GM12864 (cell line): Measurements from ENCODE around the gene NLGN2.

Source experiments
- DNase-seq: peaks from one replicate; pipeline ENCODE4 v3.0.0-alpha.2; 2011; ENCODE audit warnings: low read depth
- H3K4me3 ChIP-seq: 2 replicates; pipeline ENCODE4 v1.5.1; 2011; ENCODE audit warnings: mild to moderate bottlenecking, low read depth, low read length, control low read depth
- TF ChIP-seq, protein P1 (sequence below): IDR thresholded peaks from 2 replicates; pipeline ENCODE4 v1.5.1; 2011; ENCODE audit warnings: low read depth, mild to moderate bottlenecking, moderate library complexity, low read length, control low read depth, inconsistent platforms; ENCODE audit errors: missing control alignments

NLGN2 gene

GRCh38 chr17:7416323-7416722, 8.7 kb downstream of the NLGN2 start:
- TF ChIP-seq, protein P1, sequence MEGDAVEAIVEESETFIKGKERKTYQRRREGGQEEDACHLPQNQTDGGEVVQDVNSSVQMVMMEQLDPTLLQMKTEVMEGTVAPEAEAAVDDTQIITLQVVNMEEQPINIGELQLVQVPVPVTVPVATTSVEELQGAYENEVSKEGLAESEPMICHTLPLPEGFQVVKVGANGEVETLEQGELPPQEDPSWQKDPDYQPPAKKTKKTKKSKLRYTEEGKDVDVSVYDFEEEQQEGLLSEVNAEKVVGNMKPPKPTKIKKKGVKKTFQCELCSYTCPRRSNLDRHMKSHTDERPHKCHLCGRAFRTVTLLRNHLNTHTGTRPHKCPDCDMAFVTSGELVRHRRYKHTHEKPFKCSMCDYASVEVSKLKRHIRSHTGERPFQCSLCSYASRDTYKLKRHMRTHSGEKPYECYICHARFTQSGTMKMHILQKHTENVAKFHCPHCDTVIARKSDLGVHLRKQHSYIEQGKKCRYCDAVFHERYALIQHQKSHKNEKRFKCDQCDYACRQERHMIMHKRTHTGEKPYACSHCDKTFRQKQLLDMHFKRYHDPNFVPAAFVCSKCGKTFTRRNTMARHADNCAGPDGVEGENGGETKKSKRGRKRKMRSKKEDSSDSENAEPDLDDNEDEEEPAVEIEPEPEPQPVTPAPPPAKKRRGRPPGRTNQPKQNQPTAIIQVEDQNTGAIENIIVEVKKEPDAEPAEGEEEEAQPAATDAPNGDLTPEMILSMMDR: peak; percentile 19
- no peak overlapping the region for H3K4me3 ChIP-seq
- no peak for DNase-seq

DNA sequence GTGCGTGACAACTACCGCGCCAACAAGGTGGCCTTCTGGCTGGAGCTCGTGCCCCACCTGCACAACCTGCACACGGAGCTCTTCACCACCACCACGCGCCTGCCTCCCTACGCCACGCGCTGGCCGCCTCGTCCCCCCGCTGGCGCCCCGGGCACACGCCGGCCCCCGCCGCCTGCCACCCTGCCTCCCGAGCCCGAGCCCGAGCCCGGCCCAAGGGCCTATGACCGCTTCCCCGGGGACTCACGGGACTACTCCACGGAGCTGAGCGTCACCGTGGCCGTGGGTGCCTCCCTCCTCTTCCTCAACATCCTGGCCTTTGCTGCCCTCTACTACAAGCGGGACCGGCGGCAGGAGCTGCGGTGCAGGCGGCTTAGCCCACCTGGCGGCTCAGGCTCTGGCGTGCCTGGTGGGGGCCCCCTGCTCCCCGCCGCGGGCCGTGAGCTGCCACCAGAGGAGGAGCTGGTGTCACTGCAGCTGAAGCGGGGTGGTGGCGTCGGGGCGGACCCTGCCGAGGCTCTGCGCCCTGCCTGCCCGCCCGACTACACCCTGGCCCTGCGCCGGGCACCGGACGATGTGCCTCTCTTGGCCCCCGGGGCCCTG, 9.5 kb downstream of the NLGN2 start:
- no peak for DNase-seq
- H3K4me3 ChIP-seq: no peak overlapping the region
- TF ChIP-seq, protein P1: no peak

DNA sequence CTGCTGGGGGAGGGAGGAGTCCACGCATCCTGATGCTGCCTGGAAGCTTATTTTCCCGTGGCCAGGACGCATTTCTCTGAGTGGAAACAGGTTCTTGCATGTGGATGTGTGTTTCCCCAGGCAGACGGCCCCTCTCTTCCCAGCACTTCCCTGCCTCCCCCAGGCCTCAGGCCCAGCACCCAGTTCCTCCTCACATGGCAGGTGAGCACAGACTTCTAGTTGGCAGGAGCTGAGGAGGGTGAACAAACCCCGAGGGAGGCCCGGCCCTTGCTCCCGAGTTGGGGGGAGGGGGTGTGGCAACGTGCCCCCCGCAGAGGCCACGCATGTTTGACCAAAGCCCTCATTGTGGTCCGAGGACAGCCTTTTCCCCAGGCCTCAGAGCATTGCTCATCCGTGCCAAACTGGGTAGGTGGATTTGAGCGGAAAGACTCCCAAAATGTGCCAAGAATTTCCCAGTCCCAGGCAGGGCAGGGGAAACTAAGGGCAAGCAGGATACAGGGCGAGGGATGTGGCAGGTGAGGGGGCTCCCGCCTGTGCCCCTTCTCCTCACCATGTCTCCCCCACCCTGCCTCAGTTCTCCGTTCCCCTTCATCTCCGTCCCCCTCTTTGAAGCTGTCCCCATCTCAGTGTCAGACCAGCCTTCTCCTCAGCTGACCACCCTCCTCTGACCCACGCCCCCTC, 11.0 kb downstream of the NLGN2 start:
- TF ChIP-seq, protein P1: no peak
- no peak overlapping the region for H3K4me3 ChIP-seq
- DNase-seq: no peak

DNA sequence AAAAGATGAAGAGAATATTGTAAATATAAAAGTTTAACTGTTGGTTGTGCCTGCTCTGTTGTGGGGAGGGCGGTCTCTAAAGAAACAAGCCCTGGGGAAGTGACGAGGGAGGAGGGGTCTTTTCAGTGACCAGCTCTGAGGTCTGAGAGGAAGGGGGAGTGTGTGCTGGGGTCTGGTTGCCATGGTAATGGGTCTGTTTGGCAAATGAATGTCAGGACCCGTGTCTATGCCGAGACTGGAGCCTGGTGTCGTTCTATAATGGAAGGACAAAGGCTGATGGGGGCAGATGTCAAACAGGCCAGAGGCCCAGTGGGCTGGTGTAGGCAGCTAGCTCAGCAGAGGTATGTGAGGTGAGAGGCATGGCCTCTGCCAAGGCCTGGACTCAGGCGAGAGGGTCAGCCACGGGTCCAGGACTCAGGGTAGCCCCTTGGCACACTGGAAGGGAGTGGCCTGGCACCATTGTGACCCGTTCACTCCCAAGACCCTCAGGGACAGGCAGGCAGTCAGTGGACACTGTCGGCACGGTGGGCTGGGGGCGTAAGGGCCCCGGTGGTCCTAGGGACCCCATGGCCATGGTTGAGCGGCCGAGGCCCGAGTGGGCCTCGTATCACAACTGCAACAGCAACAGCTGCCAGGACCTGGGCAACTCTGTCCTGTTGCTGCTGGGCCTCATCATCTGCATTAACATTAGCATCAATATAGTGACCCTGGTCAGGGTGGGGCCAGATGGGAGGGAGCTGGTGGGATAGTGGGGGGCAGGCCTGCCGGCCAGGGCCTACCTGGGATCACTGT, 12.4 kb downstream of the NLGN2 start, which contains the start of gene SPEM1:
Gene SPEM1, plus strand, starts transcription at position 506 of the 792 bp plus-strand sequence. Its CDS starts 61 bp downstream, at position 567.
- H3K4me3 ChIP-seq: no peak within 1 kb of the TSS
- no peak for DNase-seq
- TF ChIP-seq, protein P1: no peak

- TF ChIP-seq, protein P1: no peak
- DNase-seq: no peak
- no peak overlapping the region for H3K4me3 ChIP-seq
Measured at GRCh38 chr17:7421186-7421585, 13.5 kb downstream of the NLGN2 start.

GRCh38 chr17:7423679-7424078, 16.0 kb downstream of the NLGN2 start:
- no peak for DNase-seq
- TF ChIP-seq, protein P1: no peak
- no peak overlapping the region for H3K4me3 ChIP-seq
